Cerebellar nuclear complex (tissue), 1 donor: ENCODE data around the gene PRAC2.
"Not testable (repeated sequence)": the region's sequence is repeated elsewhere in the genome, so short reads cannot be mapped to it uniquely, and the experiment has no call there.

Experiments
- DNase-seq, 2 experiments: peaks; one replicate each; lab custom pipeline; 2025; lab: John Stamatoyannopoulos, UW

Gene PRAC2

DNA sequence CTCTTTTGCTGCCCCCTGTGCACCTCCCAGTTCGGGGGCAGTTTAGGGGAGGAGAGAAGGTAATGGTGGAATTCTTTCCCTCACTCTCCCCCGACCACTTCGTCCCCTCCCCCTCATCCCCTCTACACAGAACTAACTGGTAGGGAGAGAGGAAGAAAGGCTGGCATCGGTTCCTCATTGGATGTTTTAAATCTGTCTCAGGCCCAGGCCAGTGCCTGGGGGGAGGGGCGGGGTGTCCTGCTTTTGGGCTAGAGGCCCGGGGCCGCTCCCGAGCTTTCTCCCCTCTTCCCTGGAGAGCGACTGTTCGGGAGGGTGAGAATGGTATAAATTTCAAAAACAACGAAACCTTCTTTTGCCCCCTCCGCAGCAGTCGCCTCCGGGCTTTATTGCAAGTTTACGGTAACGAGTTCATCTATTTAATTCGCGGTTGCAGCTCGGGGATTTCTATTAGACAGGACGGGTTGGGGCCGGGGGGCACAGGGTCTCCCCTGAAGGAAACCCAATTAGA, at the start of gene PRAC2:
TSS of gene PRAC2 (plus strand) at position 271 of the 508 bp plus-strand sequence. CDS start 1,226 bp downstream, outside the sequence.
- DNase-seq: no peak

GRCh38 chr17:48676963-48677558, 45.9 kb upstream of the PRAC2 start:
- DNase-seq: no peak

DNA sequence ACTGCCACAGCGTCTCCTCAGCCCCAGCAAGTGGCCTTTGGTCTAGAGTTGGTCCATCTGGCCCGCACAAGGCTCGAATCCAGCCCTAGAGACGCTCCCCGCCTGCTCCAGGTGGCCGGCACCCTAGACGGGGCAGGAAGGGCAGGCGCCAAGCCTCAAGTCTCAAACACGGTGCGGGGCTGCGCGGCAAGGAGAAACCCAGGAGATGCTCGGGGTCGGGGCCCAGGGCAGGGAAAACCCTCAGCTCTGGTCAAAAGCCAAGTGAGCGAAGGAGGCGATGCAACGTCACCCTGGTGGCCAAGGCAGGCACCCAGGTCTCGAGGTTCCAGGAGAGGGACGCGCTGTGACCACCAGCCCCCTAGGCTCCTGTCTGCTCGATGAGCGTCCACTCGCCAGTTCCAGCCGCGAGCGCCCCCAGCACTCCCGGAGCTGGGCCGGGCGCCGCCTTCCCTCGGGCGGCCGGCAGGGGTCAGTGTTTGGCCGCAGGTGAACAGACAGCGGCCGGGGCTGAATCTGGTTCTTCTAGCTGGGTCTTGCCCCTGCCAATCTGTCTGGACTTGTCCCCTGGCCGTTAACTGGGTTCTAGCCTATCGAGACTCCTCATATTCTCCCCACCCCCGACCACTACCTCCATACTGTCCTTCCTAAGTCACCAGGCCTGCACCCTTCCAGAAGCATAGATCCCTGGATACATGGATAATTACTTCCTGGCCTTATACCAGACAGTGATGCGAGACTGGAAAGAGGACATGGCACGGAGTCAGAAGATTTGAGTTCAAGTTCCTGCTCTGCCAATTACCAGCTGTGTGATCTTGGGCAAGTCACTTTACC, 44.6 kb upstream of the PRAC2 start:
- DNase-seq: no peak

GRCh38 chr17:48679385-48680096, 43.4 kb upstream of the PRAC2 start:
- DNase-seq: no peak

DNA sequence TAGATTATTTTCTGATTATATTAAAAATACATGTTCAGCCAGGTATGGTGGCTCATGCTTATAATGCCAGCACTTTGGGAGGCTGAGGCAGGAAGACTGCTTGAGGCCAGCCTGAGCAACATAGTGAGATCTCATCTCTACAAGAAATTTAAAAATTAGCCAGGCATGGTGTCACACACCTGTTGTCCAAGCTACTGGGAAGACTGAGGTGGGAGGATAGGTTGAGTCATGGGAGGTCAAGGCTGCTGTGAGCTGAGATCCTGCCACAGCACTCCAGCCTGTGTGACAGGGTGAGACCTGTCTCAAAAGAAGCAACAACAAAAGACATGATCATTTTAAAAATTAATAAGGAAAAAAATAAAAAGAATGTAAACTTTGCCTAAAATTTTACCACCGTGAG, 41.4 kb upstream of the PRAC2 start:
- DNase-seq: no peak

DNA sequence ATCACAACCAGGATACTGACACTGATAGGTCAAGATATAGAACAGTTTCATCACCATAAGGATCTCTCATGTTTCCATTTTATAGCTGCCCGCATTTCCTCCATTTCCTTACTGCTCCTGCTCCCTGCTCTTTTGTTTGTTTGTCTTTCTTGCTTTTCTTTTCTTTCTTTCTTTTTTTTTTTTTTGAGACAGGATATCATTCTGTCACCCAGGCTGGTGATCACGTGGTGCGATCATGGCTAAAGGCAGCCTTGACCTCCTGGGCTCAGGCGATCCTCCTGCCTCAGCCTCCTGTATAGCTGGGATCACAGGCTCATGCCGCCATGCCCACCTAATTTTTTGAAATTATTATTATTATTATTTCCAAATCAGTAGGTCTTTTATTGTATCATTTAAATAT, 32.3 kb upstream of the PRAC2 start:
- no peak for DNase-seq

- no peak for DNase-seq
Measured at GRCh38 chr17:48692049-48692448, 30.9 kb upstream of the PRAC2 start.

GRCh38 chr17:48693178-48693577, 29.8 kb upstream of the PRAC2 start:
- no peak for DNase-seq

DNA sequence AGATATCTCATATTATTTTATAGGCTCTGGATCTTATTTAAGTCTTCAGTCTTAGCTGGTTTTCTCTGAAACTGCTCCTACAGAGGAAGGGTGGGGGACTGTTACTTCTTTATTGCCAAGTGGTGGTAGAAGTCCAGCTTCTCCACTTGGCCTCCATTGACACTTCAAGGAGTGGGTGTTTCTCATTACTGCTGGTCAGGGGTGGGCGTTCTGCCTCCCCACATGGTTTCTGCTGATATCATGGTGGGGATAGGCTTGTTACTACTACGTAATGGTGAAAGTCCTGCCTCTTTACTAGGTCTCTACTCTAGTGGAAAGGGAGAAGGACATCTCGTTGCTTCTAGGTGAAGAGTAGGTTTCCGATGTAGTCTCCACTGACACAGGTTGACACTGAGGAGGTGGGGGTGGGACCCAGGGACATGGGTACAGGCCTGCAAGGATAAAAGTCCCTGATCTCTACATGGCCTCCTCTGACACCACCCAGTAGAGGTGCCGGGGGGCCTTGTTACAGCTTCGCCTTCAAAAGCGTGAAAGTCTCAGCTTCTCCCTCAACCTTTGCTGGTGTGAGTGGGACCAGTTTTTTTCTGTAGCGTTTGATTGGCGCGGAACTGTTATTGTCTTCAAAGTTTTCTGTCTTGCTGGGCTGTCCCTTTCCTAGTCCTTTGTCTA, 21.0 kb upstream of the PRAC2 start:
- DNase-seq: no peak

- DNase-seq: no peak
Measured at GRCh38 chr17:48704361-48705248, 18.4 kb upstream of the PRAC2 start.

DNA sequence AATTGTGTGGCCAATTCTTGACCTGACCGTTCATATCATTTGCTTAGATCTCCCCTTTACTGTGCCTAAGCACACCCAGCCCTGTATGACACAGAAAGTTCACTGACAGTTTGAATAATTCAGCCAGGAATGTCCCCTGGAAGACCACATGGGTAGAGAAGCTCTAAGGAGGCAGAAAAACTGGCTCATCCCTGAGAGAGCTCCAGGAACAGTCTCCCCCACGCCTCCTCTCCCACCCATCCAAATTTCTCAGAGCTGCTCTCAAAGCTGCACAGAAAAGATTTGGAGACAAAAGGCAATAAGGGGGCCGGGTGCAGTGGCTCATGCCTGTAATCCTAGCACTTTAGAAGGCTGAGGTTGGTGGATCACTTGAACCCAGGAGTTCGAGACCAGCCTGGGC, 11.9 kb upstream of the PRAC2 start:
- no peak for DNase-seq

- no peak for DNase-seq
Measured at GRCh38 chr17:48715496-48716399, 7.2 kb upstream of the PRAC2 start.

DNA sequence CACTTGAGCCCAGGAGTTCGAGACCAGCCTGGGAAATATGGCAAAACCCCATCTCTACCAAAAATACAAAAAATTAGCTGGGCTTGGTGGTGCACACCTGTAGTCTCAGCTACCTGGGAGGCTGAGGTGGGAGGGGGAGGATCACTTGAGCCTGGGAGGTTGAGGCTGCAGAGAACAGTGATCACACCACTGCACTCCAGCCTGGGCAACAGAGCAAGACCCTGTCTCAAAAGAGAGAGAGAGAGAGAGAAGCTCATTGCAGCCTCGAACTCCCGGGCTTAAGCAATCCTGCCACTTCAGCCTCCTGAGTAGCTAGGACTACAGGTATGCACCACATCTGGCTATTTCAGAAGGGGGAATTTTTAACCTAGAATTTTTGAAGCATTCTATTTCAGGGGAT, 6.4 kb upstream of the PRAC2 start:
- not testable (repeated sequence) for DNase-seq

DNA sequence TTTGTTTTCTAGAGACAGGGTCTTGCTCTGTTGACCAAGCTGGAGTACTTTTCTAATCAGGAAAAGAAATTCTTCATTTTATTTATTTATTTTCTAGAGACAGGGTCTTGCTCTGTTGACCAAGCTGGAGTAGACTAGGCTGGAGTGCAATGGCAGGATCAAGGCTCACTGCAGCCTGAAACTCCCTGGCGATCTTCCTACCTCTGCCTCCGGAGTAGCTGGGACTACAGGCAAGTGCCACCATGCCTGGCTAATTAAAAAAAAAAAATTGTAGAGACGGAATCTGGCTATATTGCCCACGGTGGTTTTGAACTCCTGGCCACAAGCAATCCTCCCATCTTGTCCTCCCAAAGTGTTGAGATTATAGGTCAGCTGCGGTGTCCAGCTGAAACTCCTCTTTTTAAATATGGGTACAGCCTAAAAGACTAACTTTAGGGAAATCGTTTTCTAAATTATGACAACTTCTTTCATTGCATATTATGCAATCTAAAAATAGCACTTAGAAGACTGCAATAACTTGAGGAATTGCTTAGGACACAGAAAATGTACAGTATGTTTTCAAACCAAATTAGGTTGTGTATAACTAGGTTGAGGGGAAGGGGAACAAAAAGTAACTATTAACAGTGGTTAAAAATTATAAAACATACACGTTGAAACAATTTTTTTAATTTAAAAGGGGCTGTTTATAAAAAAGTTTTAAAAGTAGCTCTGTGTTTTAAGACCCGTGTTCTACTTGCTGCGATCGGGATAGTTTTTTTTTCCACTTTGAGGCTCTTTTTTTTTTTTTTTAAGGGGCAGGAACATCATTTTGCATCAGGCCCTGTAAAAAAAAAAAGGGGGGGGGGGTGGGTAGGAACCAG, 5.4 kb upstream of the PRAC2 start:
- DNase-seq: no peak

DNA sequence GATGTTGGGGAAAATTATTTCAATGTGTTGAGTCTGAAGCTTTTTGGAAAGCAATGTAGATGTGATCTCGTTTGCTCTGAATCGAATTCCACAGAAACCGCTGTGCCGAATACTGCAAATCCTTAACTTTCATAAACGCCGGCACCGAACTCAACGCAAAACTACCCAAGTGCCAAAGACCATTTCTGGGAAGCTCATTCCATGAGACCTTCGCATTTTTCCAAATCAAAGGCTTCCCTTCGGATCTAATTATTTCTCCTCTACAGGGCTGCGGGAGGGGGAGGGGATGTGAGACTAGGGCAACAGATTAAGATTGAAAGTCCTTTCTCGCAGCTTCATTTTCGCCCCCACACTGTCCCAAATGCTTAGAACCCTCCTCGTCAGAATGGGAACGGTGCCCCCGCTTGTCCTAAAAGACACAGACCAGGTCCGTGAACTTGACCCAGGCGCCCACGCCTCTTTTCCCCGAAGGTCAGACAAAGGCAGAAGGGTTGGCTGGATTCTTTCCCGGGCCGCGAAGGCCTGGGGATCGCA, 4.7 kb upstream of the PRAC2 start:
- DNase-seq: no peak

GRCh38 chr17:48718761-48719641, 4.0 kb upstream of the PRAC2 start:
- DNase-seq: no peak

- no peak for DNase-seq
Measured at GRCh38 chr17:48719642-48720265, 3.2 kb upstream of the PRAC2 start.
